H9 (cell line): Measurements from ENCODE around the gene RAB5IF. TPM values are rescaled to one million over a fixed set of nuclear protein-coding genes. Genes with fewer than 3 reads are reported as not detected.

Experiments used
- DNase-seq: peaks from one replicate; pipeline ENCODE4 v3.0.0-alpha.2; 2017
- H2AFZ ChIP-seq: one replicate; pipeline ENCODE4 v1.6.1; 2013; ENCODE audit warnings: mild to moderate bottlenecking, low read length, control low read depth, moderate library complexity
- H2AK5ac ChIP-seq: 2 replicates; pipeline ENCODE4 v1.6.1; 2013; ENCODE audit warnings: low read length, control low read depth, mixed read lengths; ENCODE audit not compliant: insufficient read length
- H2BK120ac ChIP-seq: one replicate; pipeline ENCODE4 v1.6.1; 2013; ENCODE audit warnings: low read depth, mild to moderate bottlenecking, low read length, control low read depth, inconsistent platforms; ENCODE audit not compliant: poor library complexity, severe bottlenecking
- H2BK12ac ChIP-seq: 2 replicates; pipeline ENCODE4 v1.6.1; 2013; ENCODE audit warnings: low read length, control low read depth, mixed read lengths, low read depth; ENCODE audit not compliant: insufficient read length
- H2BK15ac ChIP-seq: 2 replicates; pipeline ENCODE4 v1.6.1; 2013; ENCODE audit warnings: low read depth, low read length, control low read depth
- H2BK20ac ChIP-seq: one replicate; pipeline ENCODE4 v1.6.1; 2013; ENCODE audit warnings: low read depth, mild to moderate bottlenecking, low read length, control low read depth, inconsistent platforms; ENCODE audit not compliant: poor library complexity, severe bottlenecking
- H2BK5ac ChIP-seq: 2 replicates; pipeline ENCODE4 v1.6.1; 2013; ENCODE audit warnings: low read length, control low read depth, mixed read lengths; ENCODE audit not compliant: insufficient read length
- H3K14ac ChIP-seq: 2 replicates; pipeline ENCODE4 v1.6.1; 2013; ENCODE audit warnings: low read length, control low read depth; ENCODE audit not compliant: insufficient read depth
- H3K18ac ChIP-seq: 2 replicates; pipeline ENCODE4 v1.6.1; 2013; ENCODE audit warnings: low read depth, mild to moderate bottlenecking, mixed read lengths, low read length, control low read depth; ENCODE audit not compliant: insufficient read length
- H3K23ac ChIP-seq: 2 replicates; pipeline ENCODE4 v1.6.1; 2013; ENCODE audit warnings: low read length, control low read depth, mixed read lengths, low read depth; ENCODE audit not compliant: insufficient read length
- H3K23me2 ChIP-seq: 2 replicates; pipeline ENCODE4 v1.6.1; 2013; ENCODE audit warnings: low read depth, mild to moderate bottlenecking, mixed read lengths, low read length, control low read depth; ENCODE audit not compliant: insufficient read length, poor library complexity, severe bottlenecking
- H3K27ac ChIP-seq: 2 replicates; pipeline ENCODE4 v1.5.1; 2013; ENCODE audit warnings: low read length, control low read depth, mixed read lengths, low read depth; ENCODE audit not compliant: insufficient read length
- H3K27me3 ChIP-seq: 2 replicates; pipeline ENCODE4 v1.6.1; 2013; ENCODE audit warnings: low read length, control low read depth, inconsistent platforms; ENCODE audit not compliant: insufficient read depth
- H3K4ac ChIP-seq: 2 replicates; pipeline ENCODE4 v1.6.1; 2013; ENCODE audit warnings: low read depth, mild to moderate bottlenecking, control low read depth, inconsistent platforms, low read length, moderate library complexity
- H3K4me1 ChIP-seq: 2 replicates; pipeline ENCODE4 v1.6.1; 2013; ENCODE audit warnings: low read length, control low read depth, inconsistent platforms; ENCODE audit not compliant: insufficient read depth
- H3K4me2 ChIP-seq: 2 replicates; pipeline ENCODE4 v1.6.1; 2013; ENCODE audit warnings: low read length, control low read depth, mixed read lengths; ENCODE audit not compliant: insufficient read length, insufficient read depth
- H3K56ac ChIP-seq: 2 replicates; pipeline ENCODE4 v1.6.1; 2013; ENCODE audit warnings: low read depth, mild to moderate bottlenecking, mixed read lengths, low read length, control low read depth; ENCODE audit not compliant: insufficient read length
- H3K79me1 ChIP-seq: 2 replicates; pipeline ENCODE4 v1.6.1; 2013; ENCODE audit warnings: low read depth, mild to moderate bottlenecking, moderate library complexity, low read length, control low read depth, inconsistent platforms; ENCODE audit not compliant: insufficient read depth, poor library complexity, severe bottlenecking
- H3K79me2 ChIP-seq: 2 replicates; pipeline ENCODE4 v1.6.1; 2013; ENCODE audit warnings: low read length, control low read depth, inconsistent platforms; ENCODE audit not compliant: insufficient read depth
- H3K9ac ChIP-seq: 2 replicates; pipeline ENCODE4 v1.6.1; 2013; ENCODE audit warnings: low read length, control low read depth, mixed read lengths; ENCODE audit not compliant: insufficient read length; ENCODE audit errors: extremely low read depth
- H3K9me3 ChIP-seq: one replicate; pipeline ENCODE4 v1.6.1; 2013; ENCODE audit warnings: low read depth, low read length, inconsistent platforms; ENCODE audit not compliant: control insufficient read depth
- H3T11ph ChIP-seq: one replicate; pipeline ENCODE4 v1.6.1; 2013; ENCODE audit warnings: mild to moderate bottlenecking, low read length, control low read depth, inconsistent platforms
- H4K20me1 ChIP-seq: one replicate; pipeline ENCODE4 v1.6.1; 2013; ENCODE audit not compliant: control insufficient read depth, insufficient read length, insufficient read depth
- H4K5ac ChIP-seq: 2 replicates; pipeline ENCODE4 v1.6.1; 2013; ENCODE audit warnings: low read depth, mild to moderate bottlenecking, mixed read lengths, low read length, control low read depth; ENCODE audit not compliant: insufficient read length
- H4K8ac ChIP-seq: replicated peaks from 2 replicates; pipeline ENCODE4 v1.6.1; 2013; ENCODE audit warnings: low read length, control low read depth, mixed read lengths, low read depth; ENCODE audit not compliant: insufficient read length
- H4K91ac ChIP-seq: 2 replicates; pipeline ENCODE4 v1.6.1; 2013; ENCODE audit warnings: low read depth, mild to moderate bottlenecking, moderate library complexity, mixed read lengths, low read length, control low read depth; ENCODE audit not compliant: insufficient read length
- H3K27ac Mint-ChIP-seq, 3 experiments: 2 replicates in 2 of 3; 3 replicates in 1 of 3; pipeline ENCODE4 v1.8.0; 2020 to 2021; ENCODE audit warnings: mixed read lengths in 3 of 3, mild to moderate bottlenecking in 1 of 3, moderate library complexity in 1 of 3
- H3K27me3 Mint-ChIP-seq: 2 replicates; pipeline ENCODE4 v1.8.0; 2021; ENCODE audit warnings: low read depth, mild to moderate bottlenecking, moderate library complexity, mixed read lengths
- H3K36me3 Mint-ChIP-seq, 3 experiments: 2 replicates in 2 of 3; 3 replicates in 1 of 3; pipeline ENCODE4 v1.8.0; 2020 to 2021; ENCODE audit warnings: low read depth in 3 of 3, mixed read lengths in 3 of 3; ENCODE audit not compliant: insufficient read depth in 1 of 3
- H3K4me1 Mint-ChIP-seq, 2 experiments: 2 replicates each; pipeline ENCODE4 v1.8.0; 2020; ENCODE audit warnings: mixed read lengths in 2 of 2
- H3K4me3 Mint-ChIP-seq, 2 experiments: 2 replicates in 1 of 2; 3 replicates in 1 of 2; pipeline ENCODE4 v1.8.0; 2020 to 2021; ENCODE audit warnings: mild to moderate bottlenecking in 2 of 2, mixed read lengths in 2 of 2, moderate library complexity in 1 of 2
- H3K9me3 Mint-ChIP-seq, 2 experiments: 2 replicates in 1 of 2; 3 replicates in 1 of 2; pipeline ENCODE4 v1.8.0; 2020; ENCODE audit warnings: mild to moderate bottlenecking in 2 of 2, mixed read lengths in 2 of 2, moderate library complexity in 1 of 2
- WGBS: extraction: QIAGEN DNeasy Blood & Tissue Kit; methylation state at CpG from one replicate; pipeline ENCODE4 v1.1.7; 2013; ENCODE audit warnings: missing lambda C conversion rate, low lambda C conversion rate, mixed read lengths; ENCODE audit not compliant: insufficient read length; ENCODE audit errors: extremely low coverage; 5-methylcytosine and 5-hydroxymethylcytosine counted together
- total RNA-seq: library from RNA; stranded (reverse); gene quantifications from 2 replicates; pipeline ENCODE4 v1.2.1, GENCODE V29; 2021
- TF ChIP-seq, protein P1 (sequence below): fragments of 200-600 bp; sonication (generic); conservative IDR thresholded peaks from 3 replicates; pipeline ENCODE4 v1.8.0; 2021; ENCODE audit warnings: antibody characterized with exemption, mild to moderate bottlenecking

Gene RAB5IF
- total RNA-seq, 1 experiment from 2014 or later, result 96.5 TPM

DNA sequence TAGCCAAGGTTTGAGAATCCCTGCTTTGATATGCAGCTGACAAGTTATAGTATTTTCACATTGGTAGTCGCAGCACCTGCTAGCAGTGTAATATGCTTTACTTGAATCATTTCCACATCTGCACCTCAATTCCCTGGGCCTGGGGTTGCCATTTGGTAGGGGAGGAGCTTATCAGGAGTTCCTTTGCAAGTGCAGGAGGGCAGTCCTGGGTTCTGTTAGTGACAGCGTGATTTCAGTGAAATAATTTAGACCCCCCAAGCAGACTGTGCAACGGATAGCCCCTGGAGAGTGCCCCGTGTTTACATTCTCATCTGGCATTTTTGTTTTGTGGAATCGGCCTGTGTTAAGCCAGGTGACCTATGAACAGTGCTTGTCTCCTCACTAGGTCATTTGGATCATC lies 6.0 kb downstream of the RAB5IF start:
- peaks cover 2% of the 10 kb centered on the region for H3K23me2 ChIP-seq
- no peak overlapping the region for H3K18ac ChIP-seq
- peaks cover 11% of the 10 kb centered on the region for H3K79me2 ChIP-seq
- H2BK12ac ChIP-seq, result no peak overlapping the region
- no peak overlapping the region for H3K27ac ChIP-seq
- H3K4me1 ChIP-seq, result no peaks in the 10 kb centered on the region
- H4K5ac ChIP-seq, result no peak overlapping the region
- H3K14ac ChIP-seq, result no peak overlapping the region
- Mint-ChIP-seq H3K9me3 (no peaks in the 10 kb centered on the region), H3K27ac (peak overlapping the region in 1 of 3 experiments; percentile 52; a peak in 3 of 7 replicates), H3K4me3 (no peak overlapping the region), H3K4me1 (peaks cover 4 to 7% of the 10 kb centered on the region in 2 experiments), H3K27me3 (no peaks in the 10 kb centered on the region), H3K36me3 (peaks cover 30 to 76% (median 65%) of the 10 kb centered on the region in 3 experiments; a peak in 6 of 7 replicates)
- no peak overlapping the region for H4K91ac ChIP-seq
- H3K4me2 ChIP-seq, result no peak overlapping the region
- no peak overlapping the region for H3K23ac ChIP-seq
- H3K79me1 ChIP-seq, result peaks cover 4% of the 10 kb centered on the region
- no peak overlapping the region for H2BK15ac ChIP-seq
- no peak for DNase-seq
- TF ChIP-seq, protein P1, sequence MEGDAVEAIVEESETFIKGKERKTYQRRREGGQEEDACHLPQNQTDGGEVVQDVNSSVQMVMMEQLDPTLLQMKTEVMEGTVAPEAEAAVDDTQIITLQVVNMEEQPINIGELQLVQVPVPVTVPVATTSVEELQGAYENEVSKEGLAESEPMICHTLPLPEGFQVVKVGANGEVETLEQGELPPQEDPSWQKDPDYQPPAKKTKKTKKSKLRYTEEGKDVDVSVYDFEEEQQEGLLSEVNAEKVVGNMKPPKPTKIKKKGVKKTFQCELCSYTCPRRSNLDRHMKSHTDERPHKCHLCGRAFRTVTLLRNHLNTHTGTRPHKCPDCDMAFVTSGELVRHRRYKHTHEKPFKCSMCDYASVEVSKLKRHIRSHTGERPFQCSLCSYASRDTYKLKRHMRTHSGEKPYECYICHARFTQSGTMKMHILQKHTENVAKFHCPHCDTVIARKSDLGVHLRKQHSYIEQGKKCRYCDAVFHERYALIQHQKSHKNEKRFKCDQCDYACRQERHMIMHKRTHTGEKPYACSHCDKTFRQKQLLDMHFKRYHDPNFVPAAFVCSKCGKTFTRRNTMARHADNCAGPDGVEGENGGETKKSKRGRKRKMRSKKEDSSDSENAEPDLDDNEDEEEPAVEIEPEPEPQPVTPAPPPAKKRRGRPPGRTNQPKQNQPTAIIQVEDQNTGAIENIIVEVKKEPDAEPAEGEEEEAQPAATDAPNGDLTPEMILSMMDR, result no peak
- no peaks in the 10 kb centered on the region for H3K27me3 ChIP-seq
- H2BK20ac ChIP-seq, result no peak overlapping the region
- H2AFZ ChIP-seq, result no peak overlapping the region
- H2AK5ac ChIP-seq, result no peak overlapping the region
- H4K20me1 ChIP-seq, result no peaks in the 10 kb centered on the region
- H4K8ac ChIP-seq, result no peak overlapping the region
- no peak overlapping the region for H3K9ac ChIP-seq
- no peaks in the 10 kb centered on the region for H3K9me3 ChIP-seq
- no peak overlapping the region for H3K4ac ChIP-seq
- no peak overlapping the region for H2BK5ac ChIP-seq
- H3T11ph ChIP-seq, result no peak overlapping the region
- H3K56ac ChIP-seq, result no peak overlapping the region
- no CpG with 5 or more reads among the region's 5 CpGs for WGBS
- no peak overlapping the region for H2BK120ac ChIP-seq
